ENCODE results near the gene MYL9.

DNA sequence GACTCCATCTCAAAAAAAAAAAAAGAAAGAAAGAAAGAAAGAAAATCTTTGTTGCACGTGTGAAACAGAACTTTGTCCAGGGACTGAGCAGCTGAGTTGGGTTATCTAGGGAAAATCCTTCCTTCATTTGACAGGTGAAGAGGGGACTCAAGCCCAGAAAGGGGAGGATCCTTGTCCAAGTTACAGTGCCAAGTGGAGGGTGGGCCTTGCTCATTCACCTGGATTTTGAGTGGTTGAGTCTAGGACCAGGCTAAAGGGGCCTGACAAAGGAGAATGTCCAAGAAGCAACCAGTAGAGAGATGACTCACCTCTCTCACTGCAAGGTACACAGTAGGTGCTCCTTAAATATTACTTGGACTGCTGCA is 34.7 kb downstream of the MYL9 start:
- no peak for TF ChIP-seq POLR2A (IDR thresholded peaks at IDR 0.05)
- TF ChIP-seq, protein P1, sequence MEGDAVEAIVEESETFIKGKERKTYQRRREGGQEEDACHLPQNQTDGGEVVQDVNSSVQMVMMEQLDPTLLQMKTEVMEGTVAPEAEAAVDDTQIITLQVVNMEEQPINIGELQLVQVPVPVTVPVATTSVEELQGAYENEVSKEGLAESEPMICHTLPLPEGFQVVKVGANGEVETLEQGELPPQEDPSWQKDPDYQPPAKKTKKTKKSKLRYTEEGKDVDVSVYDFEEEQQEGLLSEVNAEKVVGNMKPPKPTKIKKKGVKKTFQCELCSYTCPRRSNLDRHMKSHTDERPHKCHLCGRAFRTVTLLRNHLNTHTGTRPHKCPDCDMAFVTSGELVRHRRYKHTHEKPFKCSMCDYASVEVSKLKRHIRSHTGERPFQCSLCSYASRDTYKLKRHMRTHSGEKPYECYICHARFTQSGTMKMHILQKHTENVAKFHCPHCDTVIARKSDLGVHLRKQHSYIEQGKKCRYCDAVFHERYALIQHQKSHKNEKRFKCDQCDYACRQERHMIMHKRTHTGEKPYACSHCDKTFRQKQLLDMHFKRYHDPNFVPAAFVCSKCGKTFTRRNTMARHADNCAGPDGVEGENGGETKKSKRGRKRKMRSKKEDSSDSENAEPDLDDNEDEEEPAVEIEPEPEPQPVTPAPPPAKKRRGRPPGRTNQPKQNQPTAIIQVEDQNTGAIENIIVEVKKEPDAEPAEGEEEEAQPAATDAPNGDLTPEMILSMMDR (IDR thresholded peaks at IDR 0.05) = no peak
- no peak for TF ChIP-seq EP300 (IDR thresholded peaks at IDR 0.05; ENCODE audit: low read depth)
- no peak for TF ChIP-seq POLR2AphosphoS5 (IDR thresholded peaks at IDR 0.05)

Measured in transverse colon (tissue), 4 donors.